ENCODE measurements around the gene GRPEL2.
"Not testable (repeated sequence)": the region's sequence is repeated elsewhere in the genome, so short reads cannot be mapped to it uniquely, and the experiment has no call there.

The GRPEL2 gene

GRCh38 chr5:149376711-149377447 lies 31.6 kb downstream of the GRPEL2 start:
- no peak for DNase-seq (ENCODE audit: low spot score)

GRCh38 chr5:149378241-149378820 lies 33.0 kb downstream of the GRPEL2 start:
- DNase-seq (ENCODE audit: low spot score): no peak

- DNase-seq (ENCODE audit: low spot score): no peak
Observed at GRCh38 chr5:149379177-149379761, 34.0 kb downstream of the GRPEL2 start, which contains the start of gene IL17B. IL17B (minus strand) TSS chr5:149379292; CDS start chr5:149379225, 67 bp downstream.

GRCh38 chr5:149379818-149380374 lies 34.6 kb downstream of the GRPEL2 start:
- DNase-seq (ENCODE audit: low spot score): no peak

GRCh38 chr5:149380466-149381121 lies 35.3 kb downstream of the GRPEL2 start:
- DNase-seq (ENCODE audit: low spot score): no peak

- no peak for DNase-seq (ENCODE audit: low spot score)
Observed at GRCh38 chr5:149381261-149381985, 36.1 kb downstream of the GRPEL2 start.

- DNase-seq (ENCODE audit: low spot score): no peak
Observed at GRCh38 chr5:149381986-149382338, 36.7 kb downstream of the GRPEL2 start.

- DNase-seq (ENCODE audit: low spot score): no peak
Observed at GRCh38 chr5:149382517-149383220, 37.4 kb downstream of the GRPEL2 start.

GRCh38 chr5:149383399-149383798 lies 38.1 kb downstream of the GRPEL2 start:
- no peak for DNase-seq (ENCODE audit: low spot score)

- no peak for DNase-seq (ENCODE audit: low spot score)
Observed at GRCh38 chr5:149386166-149386565, 40.9 kb downstream of the GRPEL2 start.

GRCh38 chr5:149387081-149387631 lies 41.9 kb downstream of the GRPEL2 start:
- no peak for DNase-seq (ENCODE audit: low spot score)

GRCh38 chr5:149387982-149388381 lies 42.7 kb downstream of the GRPEL2 start:
- DNase-seq (ENCODE audit: low spot score): no peak

- DNase-seq (ENCODE audit: low spot score): no peak
Observed at GRCh38 chr5:149388498-149389190, 43.3 kb downstream of the GRPEL2 start.

- DNase-seq (ENCODE audit: low spot score): no peak
Observed at GRCh38 chr5:149389552-149390495, 44.5 kb downstream of the GRPEL2 start.

- not testable (repeated sequence) for DNase-seq (ENCODE audit: low spot score)
Observed at GRCh38 chr5:149391076-149391475, 45.8 kb downstream of the GRPEL2 start.

GRCh38 chr5:149391524-149391923 lies 46.2 kb downstream of the GRPEL2 start:
- no peak for DNase-seq (ENCODE audit: low spot score)

GRCh38 chr5:149392718-149393117 lies 47.4 kb downstream of the GRPEL2 start:
- DNase-seq (ENCODE audit: low spot score): no peak

- DNase-seq (ENCODE audit: low spot score): not testable (repeated sequence)
Observed at GRCh38 chr5:149394996-149395395, 49.7 kb downstream of the GRPEL2 start.

GRCh38 chr5:149397530-149397929 lies 52.2 kb downstream of the GRPEL2 start:
- DNase-seq (ENCODE audit: low spot score): no peak

Measured in putamen (tissue), 1 donor.